Calu3 (cell line): ENCODE results near the gene ANK2. TPM values are rescaled to one million over a fixed set of nuclear protein-coding genes. Genes with fewer than 3 reads are reported as not detected.
A peak's percentile ranks its signal among the peaks of the same experiment; 100 is the strongest.

ENCODE experiments used
- BruUV-seq: library from RNA; stranded (reverse); fragments of 400-500 nt; replicated peaks from 2 replicates; lab custom pipeline; 2021; lab: Mats Ljungman, UMichigan
- CTCF ChIA-PET: fragments of 300-600 bp; sonication (Branson Sonifier 250); formaldehyde crosslinking; loops from one replicate; lab custom pipeline; 2022; ENCODE audit warnings: antibody characterized with exemption; lab: Charles Lee
- DNase-seq: peaks from one replicate; pipeline ENCODE4 v3.0.0; 2022
- H3K27ac Mint-ChIP-seq: one replicate; pipeline ENCODE4 v1.8.0; 2022; ENCODE audit warnings: mixed read lengths; ENCODE audit not compliant: unreplicated experiment
- H3K27me3 Mint-ChIP-seq: one replicate; pipeline ENCODE4 v1.8.0; 2022; ENCODE audit warnings: mixed read lengths; ENCODE audit not compliant: unreplicated experiment
- H3K36me3 Mint-ChIP-seq: one replicate; pipeline ENCODE4 v1.8.0; 2022; ENCODE audit warnings: mild to moderate bottlenecking, moderate library complexity, mixed read lengths; ENCODE audit not compliant: insufficient read depth, unreplicated experiment
- H3K4me1 Mint-ChIP-seq: one replicate; pipeline ENCODE4 v1.8.0; 2022; ENCODE audit warnings: mild to moderate bottlenecking, low read depth, mixed read lengths; ENCODE audit not compliant: unreplicated experiment
- H3K4me3 Mint-ChIP-seq: one replicate; pipeline ENCODE4 v1.8.0; 2022; ENCODE audit warnings: mild to moderate bottlenecking, low read depth, moderate library complexity, mixed read lengths; ENCODE audit not compliant: unreplicated experiment
- H3K9me3 Mint-ChIP-seq: one replicate; pipeline ENCODE4 v1.8.0; 2022; ENCODE audit warnings: low read depth, mixed read lengths; ENCODE audit not compliant: unreplicated experiment
- CTCF ChIP-seq: fragments of 200-600 bp; IDR thresholded peaks from one replicate; pipeline ENCODE4 v1.8.0; 2022; ENCODE audit warnings: antibody characterized with exemption; ENCODE audit not compliant: unreplicated experiment
- intact Hi-C: fragments of 100-400 bp; cut with micrococcal nuclease; formaldehyde crosslinking; loops from one replicate; pipeline ENCODE4 v1.10.0; 2022; ENCODE audit not compliant: unreplicated experiment
- total RNA-seq: library from RNA; stranded (reverse); gene quantifications from 2 replicates; pipeline ENCODE4 v1.2.3, GENCODE V29; 2022

The ANK2 gene
- total RNA-seq, 1 experiment from 2014 or later, result 4.1 TPM

GRCh38 chr4:113328514-113328913 lies 279.1 kb downstream of the ANK2 start:
- CTCF ChIA-PET, result no interaction called here
- TF ChIP-seq CTCF, result peak; percentile 34
- DNase-seq, result no peak
- H3K9me3 Mint-ChIP-seq, result no peaks in the 10 kb centered on the region
- no peaks in the 10 kb centered on the region for H3K4me1 Mint-ChIP-seq
- H3K27ac Mint-ChIP-seq, result no peak overlapping the region
- BruUV-seq, result no TSS peak
- intact Hi-C loops, result loop anchor here (10.0 kb wide), 1 partner anchor 224 kb away; no protein-coding TSS in a partner anchor
- H3K36me3 Mint-ChIP-seq, result no peaks in the 10 kb centered on the region
- H3K27me3 Mint-ChIP-seq, result no peaks in the 10 kb centered on the region
- H3K4me3 Mint-ChIP-seq, result no peak overlapping the region

GRCh38 chr4:113330200-113330599 lies 280.7 kb downstream of the ANK2 start:
- no peaks in the 10 kb centered on the region for H3K27me3 Mint-ChIP-seq
- no peaks in the 10 kb centered on the region for H3K4me1 Mint-ChIP-seq
- CTCF ChIA-PET, result no interaction called here
- intact Hi-C loops, result no loop called here
- no peak overlapping the region for H3K4me3 Mint-ChIP-seq
- DNase-seq, result no peak
- H3K9me3 Mint-ChIP-seq, result no peaks in the 10 kb centered on the region
- no peak for TF ChIP-seq CTCF
- no peaks in the 10 kb centered on the region for H3K36me3 Mint-ChIP-seq
- no TSS peak for BruUV-seq
- no peak overlapping the region for H3K27ac Mint-ChIP-seq

GRCh38 chr4:113331811-113332210 lies 282.4 kb downstream of the ANK2 start:
- no peaks in the 10 kb centered on the region for H3K9me3 Mint-ChIP-seq
- CTCF ChIA-PET, result no interaction called here
- no TSS peak for BruUV-seq
- no peak for TF ChIP-seq CTCF
- no peak overlapping the region for H3K27ac Mint-ChIP-seq
- H3K36me3 Mint-ChIP-seq, result no peaks in the 10 kb centered on the region
- intact Hi-C loops, result no loop called here
- no peaks in the 10 kb centered on the region for H3K27me3 Mint-ChIP-seq
- no peak overlapping the region for H3K4me3 Mint-ChIP-seq
- H3K4me1 Mint-ChIP-seq, result no peaks in the 10 kb centered on the region
- DNase-seq, result no peak

- no TSS peak for BruUV-seq
- no peak overlapping the region for H3K27ac Mint-ChIP-seq
- CTCF ChIA-PET, result no interaction called here
- H3K9me3 Mint-ChIP-seq, result no peaks in the 10 kb centered on the region
- no peak for DNase-seq
- H3K4me3 Mint-ChIP-seq, result no peak overlapping the region
- no peaks in the 10 kb centered on the region for H3K27me3 Mint-ChIP-seq
- H3K4me1 Mint-ChIP-seq, result no peaks in the 10 kb centered on the region
- no peak for TF ChIP-seq CTCF
- intact Hi-C loops, result no loop called here
- H3K36me3 Mint-ChIP-seq, result no peaks in the 10 kb centered on the region
Observed at GRCh38 chr4:113332701-113333100, 283.2 kb downstream of the ANK2 start.
